HG02981 (cell line): Measurements from ENCODE around the gene MED23.

ENCODE experiments used
- ATAC-seq: cut with Tn5 transposase; IDR thresholded peaks from one replicate; pipeline ENCODE4 v1.9.1; 2021; ENCODE audit warnings: mild to moderate bottlenecking, moderate library complexity; ENCODE audit not compliant: unreplicated experiment

Gene MED23

DNA sequence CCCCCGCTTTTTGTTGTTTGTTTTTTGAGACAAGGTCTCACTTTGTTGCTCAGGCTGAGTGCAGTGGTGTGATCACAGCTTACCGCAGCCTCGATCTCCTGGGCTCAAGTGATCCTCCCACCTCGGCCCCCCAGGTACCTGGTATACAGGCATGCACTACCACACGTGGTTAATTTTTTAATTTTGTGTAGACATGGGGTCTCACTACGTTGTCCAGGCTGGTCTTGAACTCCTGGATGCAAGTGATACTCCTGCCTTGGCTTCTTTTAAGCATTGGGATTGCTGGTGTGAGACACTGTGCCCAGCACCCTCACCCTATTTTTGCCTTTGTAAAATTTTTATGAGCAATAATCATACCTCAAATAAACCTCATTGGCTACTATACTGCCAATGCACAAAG, 14.5 kb upstream of the MED23 start:
- no peak for ATAC-seq

DNA sequence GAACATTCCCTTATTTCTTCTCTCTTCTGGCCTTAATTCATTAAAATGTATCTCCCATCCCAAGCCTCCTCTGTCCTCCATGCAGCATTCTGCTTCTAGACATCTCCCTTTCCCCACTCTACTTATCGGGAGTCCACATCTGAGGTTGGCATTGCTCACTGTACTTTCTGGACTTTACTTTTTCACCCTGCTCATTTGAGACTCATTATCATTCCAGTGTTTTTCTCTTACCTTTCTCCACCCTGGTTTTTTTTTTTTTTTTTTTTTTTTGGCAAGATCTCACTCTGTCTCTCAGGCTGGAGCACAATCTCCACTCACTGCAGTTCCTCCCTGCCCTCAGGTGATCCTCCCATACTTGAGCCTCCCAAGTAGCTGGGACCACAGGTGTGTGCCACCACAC, 13.5 kb upstream of the MED23 start:
- ATAC-seq = no peak

DNA sequence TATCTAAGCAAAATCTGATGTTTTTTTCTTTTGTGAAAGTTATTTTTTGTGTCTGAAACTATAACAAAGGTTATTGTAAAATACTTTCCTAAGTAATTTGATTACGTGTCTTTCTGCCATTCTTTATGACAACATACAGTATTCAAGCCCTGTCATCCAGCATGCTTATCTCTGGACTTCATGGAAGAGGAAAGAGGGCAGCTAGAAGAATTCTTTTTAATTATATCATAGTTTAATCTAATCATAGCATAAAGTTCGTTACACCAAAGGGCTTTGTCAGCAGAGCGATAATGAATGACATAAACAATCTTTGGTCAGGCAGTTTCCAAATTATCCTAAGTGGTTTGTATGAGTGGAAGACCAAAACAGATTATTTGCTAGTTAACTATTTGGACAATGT, 12.5 kb upstream of the MED23 start:
- no peak for ATAC-seq

GRCh38 chr6:131640100-131640499, 12.1 kb upstream of the MED23 start:
- no peak for ATAC-seq

- ATAC-seq = no peak
Observed at GRCh38 chr6:131638013-131638412, 10.0 kb upstream of the MED23 start.

DNA sequence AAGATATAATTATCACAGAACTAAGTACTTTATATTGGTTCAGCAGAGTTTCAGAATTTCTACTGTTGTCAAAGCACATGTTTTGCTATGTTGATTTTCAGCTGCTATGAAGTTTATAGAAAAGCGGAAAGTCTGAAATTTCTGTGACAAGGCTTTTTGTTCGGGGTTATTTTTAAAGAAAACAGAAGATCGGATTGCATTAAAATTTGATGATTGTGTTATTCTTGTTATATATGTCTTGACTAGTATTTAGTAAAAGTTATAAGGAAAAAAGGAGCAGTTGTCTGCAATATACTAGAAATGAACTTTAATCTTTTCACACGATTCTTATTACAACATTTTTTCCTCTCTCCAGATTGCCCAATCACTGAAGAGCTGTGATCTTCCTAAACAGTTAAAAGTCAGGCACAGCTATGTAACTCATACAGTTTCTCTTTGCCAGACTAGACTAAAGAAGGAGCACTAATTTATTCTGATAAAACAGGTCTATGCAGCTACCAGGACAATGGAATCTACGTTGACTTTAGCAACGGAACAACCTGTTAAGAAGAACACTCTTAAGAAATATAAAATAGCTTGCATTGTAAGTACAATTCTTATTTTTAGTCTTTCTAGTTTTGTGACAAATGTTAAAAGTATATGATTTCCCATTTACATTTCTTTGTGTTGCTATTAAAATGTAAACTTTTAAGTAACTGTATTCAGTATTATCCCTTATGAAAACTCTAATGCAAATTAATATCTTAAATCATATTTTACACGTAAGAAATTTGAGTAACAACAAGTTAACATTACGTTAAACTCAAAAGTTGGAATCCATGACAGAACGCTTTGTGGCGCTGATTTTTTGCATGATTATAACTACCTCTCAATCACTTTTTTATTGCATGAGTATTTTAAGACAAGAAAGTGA, 9.1 kb upstream of the MED23 start, which contains the start of gene ENPP3:
ENPP3 (plus strand) TSS at position 423 of the 913 bp plus-strand sequence; CDS start at position 506, 83 bp downstream.
- ATAC-seq = no peak

DNA sequence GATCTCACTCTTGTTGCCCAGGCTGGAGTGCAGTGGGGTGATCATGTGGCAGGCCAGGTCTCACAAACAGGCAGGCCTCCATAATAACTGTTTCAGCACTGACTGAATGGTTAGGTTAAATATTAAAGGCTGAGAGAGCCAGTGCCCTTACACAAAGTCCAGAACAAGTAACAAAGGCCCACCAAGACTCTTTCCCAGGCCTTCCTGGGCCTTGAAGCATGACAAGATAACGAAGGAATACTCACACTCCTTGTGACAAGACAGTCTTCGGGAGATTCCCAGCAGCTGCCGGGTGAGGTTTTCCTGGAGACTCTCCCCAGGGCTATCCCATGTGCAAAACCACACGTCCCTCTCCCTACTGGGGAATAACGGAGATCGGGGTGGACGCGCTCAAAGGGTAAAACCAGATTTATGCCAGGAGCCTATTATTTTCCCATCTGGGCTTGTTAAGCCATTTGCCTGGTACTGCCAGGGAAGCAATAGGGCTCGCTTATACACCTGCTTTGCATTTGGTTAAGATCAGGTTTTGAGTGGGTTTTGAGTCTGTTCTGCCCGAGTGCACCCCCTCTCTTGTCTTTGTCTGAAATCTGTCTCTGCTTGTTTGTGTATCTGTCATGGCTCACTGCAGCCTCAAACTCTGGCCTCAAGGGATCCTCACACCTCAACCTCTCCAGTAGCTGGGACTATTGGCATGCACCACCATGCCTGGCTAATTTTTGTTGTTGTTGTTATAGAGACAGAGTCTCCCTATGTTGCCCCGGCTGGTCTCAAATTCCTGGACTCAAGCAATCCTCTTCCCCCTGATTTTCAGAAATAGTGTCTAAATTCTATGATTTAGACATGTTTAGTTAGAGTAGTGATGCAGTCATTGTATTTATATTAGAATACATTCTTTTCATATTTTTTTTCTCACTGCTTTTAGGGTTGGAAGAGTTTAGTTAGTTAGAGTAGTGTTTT, 7.6 kb upstream of the MED23 start:
- ATAC-seq = peak; percentile 95

GRCh38 chr6:131631625-131632289, 3.7 kb upstream of the MED23 start:
- no peak for ATAC-seq

GRCh38 chr6:131629651-131630050, 1.6 kb upstream of the MED23 start:
- no peak for ATAC-seq

- ATAC-seq = no peak
Observed at GRCh38 chr6:131628726-131629125, 684 bp upstream of the MED23 start.

- no peak for ATAC-seq
Observed at GRCh38 chr6:131615275-131615674, 12.8 kb downstream of the MED23 start.

- ATAC-seq = no peak
Observed at GRCh38 chr6:131613296-131613925, 14.6 kb downstream of the MED23 start.

DNA sequence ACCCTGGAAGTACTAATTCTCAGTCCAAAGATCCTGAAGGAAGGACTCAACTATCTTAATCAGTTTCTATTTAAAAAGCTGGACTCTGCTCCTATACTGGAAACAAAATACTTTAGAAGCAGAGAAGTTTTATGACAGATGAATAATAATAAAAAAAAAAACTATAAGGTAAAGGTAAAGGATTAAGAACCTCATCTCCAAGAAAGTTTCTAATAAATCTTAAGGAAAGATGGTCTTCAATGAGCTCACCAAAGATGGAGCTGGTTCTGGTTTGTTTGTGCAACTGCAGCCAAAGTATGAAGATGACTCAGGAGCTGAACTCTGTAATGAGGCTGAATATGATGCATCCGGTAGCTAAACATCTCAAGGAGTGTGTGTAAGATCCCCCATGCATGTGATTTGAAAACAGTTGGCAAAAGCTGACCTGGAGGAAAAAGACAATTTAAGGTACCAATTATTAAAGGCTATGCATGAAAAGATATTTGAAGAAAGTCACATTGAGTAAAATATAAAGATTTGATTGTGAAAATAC, 25.2 kb downstream of the MED23 start:
- no peak for ATAC-seq

DNA sequence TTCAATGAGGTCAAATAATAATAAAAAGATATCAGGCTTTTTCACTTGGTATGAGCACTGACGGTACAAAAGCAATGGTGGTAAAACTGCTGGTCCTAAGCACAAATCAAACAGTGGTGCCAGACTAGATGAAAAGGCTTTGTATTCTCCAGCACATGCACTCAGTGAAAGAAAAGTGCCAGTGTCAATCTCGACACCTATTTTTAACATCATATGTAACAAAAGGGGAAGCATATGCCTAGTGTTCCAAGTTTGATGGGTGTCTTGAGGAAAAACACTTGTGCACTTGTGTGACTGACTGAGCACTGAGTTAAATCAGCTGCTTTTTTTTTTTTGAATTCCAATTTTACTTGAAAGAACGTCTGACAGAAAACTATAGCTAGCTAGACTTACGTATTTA, 27.3 kb downstream of the MED23 start:
- ATAC-seq = no peak

DNA sequence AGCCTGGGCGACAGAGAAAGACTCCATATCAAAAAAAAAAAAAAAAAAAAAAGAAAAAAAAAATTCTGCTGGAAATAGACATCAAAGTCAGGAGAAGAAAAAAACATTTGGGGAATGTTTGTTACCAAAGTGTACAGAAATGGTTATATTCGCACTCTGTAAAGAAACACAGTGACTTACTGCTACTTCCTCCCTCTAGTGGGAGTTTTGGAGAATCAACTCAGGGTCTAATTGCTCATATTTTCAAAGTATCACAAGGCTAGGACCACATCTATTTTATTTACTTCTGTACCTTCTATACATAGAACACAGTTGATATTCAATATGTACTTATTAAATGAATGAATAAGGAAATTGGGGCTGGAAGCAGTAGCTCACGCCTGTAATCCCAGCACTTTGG, 30.6 kb downstream of the MED23 start:
- no peak for ATAC-seq

- no peak for ATAC-seq
Observed at GRCh38 chr6:131594074-131594473, 34.0 kb downstream of the MED23 start.

DNA sequence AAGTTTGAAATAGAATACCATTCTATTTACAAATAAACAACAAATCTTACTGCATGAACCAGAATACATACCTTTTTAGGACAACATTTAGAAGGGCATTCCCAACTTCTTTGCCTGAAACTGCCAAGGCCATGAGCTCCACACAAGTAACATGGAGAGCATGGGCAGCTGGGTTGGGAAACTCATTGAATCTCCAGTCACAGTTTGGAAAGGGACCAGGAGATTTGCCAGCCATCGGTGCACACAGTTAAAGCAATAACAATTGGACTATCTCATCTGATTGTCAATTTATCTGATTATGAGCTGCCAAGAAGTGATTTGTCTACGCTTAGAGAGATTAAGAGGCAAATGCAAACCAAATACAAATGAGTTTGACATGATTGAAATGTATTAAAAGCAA, 35.1 kb downstream of the MED23 start:
- no peak for ATAC-seq

DNA sequence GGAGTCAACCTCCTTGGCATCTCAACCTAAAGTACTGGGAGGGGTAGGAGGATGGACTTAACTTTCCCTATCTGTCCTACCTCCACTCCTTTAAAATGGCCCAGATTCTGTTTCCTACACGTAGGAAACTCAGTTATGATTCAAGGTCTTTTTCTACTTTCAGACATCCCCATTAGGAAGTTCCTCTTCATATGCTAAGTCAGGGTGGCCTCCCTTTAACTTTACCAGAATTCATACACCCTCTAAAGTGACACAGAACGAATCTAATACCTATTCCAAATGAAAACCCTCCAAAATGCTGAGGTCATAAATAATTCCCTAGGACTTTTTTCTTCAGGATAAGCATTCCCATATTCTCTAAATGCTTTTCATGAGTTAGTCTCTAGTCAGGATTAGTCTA, 39.4 kb downstream of the MED23 start:
- ATAC-seq = no peak

DNA sequence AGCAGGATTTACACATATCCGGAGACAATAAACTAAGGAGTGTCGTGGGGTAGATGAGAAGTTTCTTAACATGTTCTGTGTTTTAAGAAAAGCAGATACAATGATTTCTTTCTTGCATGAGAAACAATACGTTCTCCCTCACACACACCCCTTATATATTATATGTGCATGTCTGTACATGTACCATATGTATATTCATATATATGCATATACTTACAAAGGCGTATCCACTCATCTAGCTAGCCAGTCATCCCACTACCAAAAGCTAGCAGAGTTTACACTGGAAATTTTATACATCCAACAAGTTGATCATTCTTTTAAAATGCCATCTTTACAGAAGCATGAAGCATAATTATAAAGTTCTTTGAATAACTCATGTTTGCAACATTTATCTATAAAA, 40.1 kb downstream of the MED23 start:
- no peak for ATAC-seq

- no peak for ATAC-seq
Observed at GRCh38 chr6:131586543-131586942, 41.5 kb downstream of the MED23 start.
